GM12891 (cell line): ENCODE data around the gene RASGRP3.

ENCODE experiments used
- POLR2A ChIP-seq: IDR thresholded peaks from 2 replicates; pipeline ENCODE4 v1.6.1; 2011; ENCODE audit warnings: low read depth, low read length, control low read depth
- POLR2AphosphoS5 ChIP-seq: IDR thresholded peaks from 2 replicates; pipeline ENCODE4 v1.6.1; 2011; ENCODE audit warnings: low read depth, low read length, control low read depth
- POU2F2 ChIP-seq: IDR thresholded peaks from 2 replicates; pipeline ENCODE4 v1.6.1; 2011; ENCODE audit warnings: low read depth, mild to moderate bottlenecking, control low read depth, low read length, moderate library complexity
- SPI1 ChIP-seq: IDR thresholded peaks from 2 replicates; pipeline ENCODE4 v1.6.1; 2011; ENCODE audit warnings: low read depth, low read length, control low read depth
- TAF1 ChIP-seq: IDR thresholded peaks from 2 replicates; pipeline ENCODE4 v1.6.1; 2011; ENCODE audit warnings: low read depth, low read length, control low read depth

DNA sequence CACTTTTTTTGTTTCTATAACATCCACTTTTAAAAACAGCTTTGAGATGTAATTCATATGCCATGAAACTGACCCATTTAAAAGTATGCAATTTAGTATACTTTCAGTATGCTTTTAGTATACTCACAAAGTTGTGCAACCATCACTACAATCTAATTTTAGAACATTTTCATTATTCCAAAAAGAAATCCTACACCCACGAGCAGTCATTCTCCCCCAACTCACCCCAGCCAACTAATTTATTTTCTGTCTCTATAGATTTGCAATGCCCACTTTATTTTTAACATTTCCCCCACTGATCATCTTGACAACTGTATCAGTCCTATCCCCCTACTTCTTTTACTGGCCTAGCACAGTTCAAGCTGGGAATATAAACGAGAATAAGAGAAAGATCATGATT lies 83.6 kb downstream of the RASGRP3 start:
- TF ChIP-seq POLR2AphosphoS5 (no peak), TAF1 (no peak), SPI1 (no peak), POLR2A (no peak), POU2F2 (no peak)
